IPS-15b (cell line): ENCODE measurements around the gene XIST.

ENCODE experiments used
- H3K27me3 ChIP-seq: one replicate; pipeline ENCODE4 v1.6.1; 2013; ENCODE audit warnings: low read length; ENCODE audit not compliant: control insufficient read depth, insufficient read depth
- H3K36me3 ChIP-seq: one replicate; pipeline ENCODE4 v1.6.1; 2013; ENCODE audit warnings: low read length; ENCODE audit not compliant: control insufficient read depth, insufficient read depth
- H3K4me1 ChIP-seq: one replicate; pipeline ENCODE4 v1.6.1; 2013; ENCODE audit warnings: mild to moderate bottlenecking, low read length; ENCODE audit not compliant: control insufficient read depth, insufficient read depth
- H3K4me3 ChIP-seq: one replicate; pipeline ENCODE4 v1.5.1; 2013; ENCODE audit warnings: low read depth, low read length
- H3K9ac ChIP-seq: one replicate; pipeline ENCODE4 v1.6.1; 2013; ENCODE audit warnings: low read depth, mild to moderate bottlenecking, low read length
- H3K9me3 ChIP-seq: one replicate; pipeline ENCODE4 v1.6.1; 2013; ENCODE audit warnings: mild to moderate bottlenecking, low read length; ENCODE audit not compliant: control insufficient read depth, insufficient read depth

The XIST gene

GRCh38 chrX:73836956-73837477 lies 15.5 kb downstream of the XIST start:
- no peaks in the 10 kb centered on the region for H3K4me1 ChIP-seq
- H3K27me3 ChIP-seq, result no peaks in the 10 kb centered on the region
- H3K9ac ChIP-seq, result no peak overlapping the region
- no peak overlapping the region for H3K4me3 ChIP-seq
- H3K9me3 ChIP-seq, result no peaks in the 10 kb centered on the region
- no peaks in the 10 kb centered on the region for H3K36me3 ChIP-seq

GRCh38 chrX:73834219-73834618 lies 18.3 kb downstream of the XIST start:
- H3K36me3 ChIP-seq, result no peaks in the 10 kb centered on the region
- no peaks in the 10 kb centered on the region for H3K27me3 ChIP-seq

GRCh38 chrX:73832319-73832718 lies 20.2 kb downstream of the XIST start:
- no peak overlapping the region for H3K9ac ChIP-seq
- no peak overlapping the region for H3K4me3 ChIP-seq
- H3K36me3 ChIP-seq, result no peaks in the 10 kb centered on the region
- H3K4me1 ChIP-seq, result no peaks in the 10 kb centered on the region
- no peaks in the 10 kb centered on the region for H3K9me3 ChIP-seq
- no peaks in the 10 kb centered on the region for H3K27me3 ChIP-seq

More at GRCh38 chrX:73834219-73834618, 18.3 kb downstream of the XIST start:
- no peaks in the 10 kb centered on the region for H3K4me1 ChIP-seq
- H3K9me3 ChIP-seq, result no peaks in the 10 kb centered on the region
- H3K4me3 ChIP-seq, result no peak overlapping the region
- no peak overlapping the region for H3K9ac ChIP-seq

- no peak overlapping the region for H3K4me3 ChIP-seq
- no peaks in the 10 kb centered on the region for H3K27me3 ChIP-seq
Observed at GRCh38 chrX:73831500-73831899, 21.0 kb downstream of the XIST start.

GRCh38 chrX:73830489-73831414 lies 21.8 kb downstream of the XIST start:
- Histone ChIP-seq H3K9ac (no peak overlapping the region), H3K27me3 (no peaks in the 10 kb centered on the region), H3K9me3 (no peaks in the 10 kb centered on the region), H3K4me1 (no peaks in the 10 kb centered on the region), H3K36me3 (no peaks in the 10 kb centered on the region), H3K4me3 (no peak overlapping the region)

More at GRCh38 chrX:73831500-73831899, 21.0 kb downstream of the XIST start:
- Histone ChIP-seq H3K9ac (no peak overlapping the region), H3K36me3 (no peaks in the 10 kb centered on the region), H3K9me3 (no peaks in the 10 kb centered on the region), H3K4me1 (no peaks in the 10 kb centered on the region)

- Histone ChIP-seq H3K4me3 (no peak overlapping the region), H3K27me3 (no peaks in the 10 kb centered on the region), H3K9ac (no peak overlapping the region), H3K4me1 (no peaks in the 10 kb centered on the region), H3K9me3 (no peaks in the 10 kb centered on the region), H3K36me3 (no peaks in the 10 kb centered on the region)
Observed at GRCh38 chrX:73829890-73830466, 22.5 kb downstream of the XIST start.

- H3K4me1 ChIP-seq, result no peaks in the 10 kb centered on the region
- H3K36me3 ChIP-seq, result no peaks in the 10 kb centered on the region
- no peaks in the 10 kb centered on the region for H3K27me3 ChIP-seq
- H3K4me3 ChIP-seq, result no peak overlapping the region
- H3K9ac ChIP-seq, result no peak overlapping the region
- H3K9me3 ChIP-seq, result no peaks in the 10 kb centered on the region
Observed at GRCh38 chrX:73828080-73828720, 24.3 kb downstream of the XIST start.

- Histone ChIP-seq H3K27me3 (no peaks in the 10 kb centered on the region), H3K9me3 (no peaks in the 10 kb centered on the region), H3K4me1 (no peaks in the 10 kb centered on the region), H3K9ac (no peak overlapping the region), H3K36me3 (no peaks in the 10 kb centered on the region), H3K4me3 (no peak overlapping the region)
Observed at GRCh38 chrX:73827406-73827805, 25.1 kb downstream of the XIST start.

GRCh38 chrX:73826996-73827395 lies 25.5 kb downstream of the XIST start:
- Histone ChIP-seq H3K36me3 (no peaks in the 10 kb centered on the region), H3K4me1 (no peaks in the 10 kb centered on the region), H3K27me3 (no peaks in the 10 kb centered on the region), H3K4me3 (no peak overlapping the region), H3K9ac (no peak overlapping the region), H3K9me3 (no peaks in the 10 kb centered on the region)

GRCh38 chrX:73825569-73825968 lies 26.9 kb downstream of the XIST start:
- H3K9me3 ChIP-seq, result no peaks in the 10 kb centered on the region
- H3K9ac ChIP-seq, result no peak overlapping the region
- no peaks in the 10 kb centered on the region for H3K4me1 ChIP-seq
- no peak overlapping the region for H3K4me3 ChIP-seq
- no peaks in the 10 kb centered on the region for H3K36me3 ChIP-seq
- no peaks in the 10 kb centered on the region for H3K27me3 ChIP-seq

- Histone ChIP-seq H3K27me3 (no peaks in the 10 kb centered on the region), H3K4me3 (no peak overlapping the region), H3K4me1 (no peaks in the 10 kb centered on the region), H3K9me3 (no peaks in the 10 kb centered on the region), H3K36me3 (no peaks in the 10 kb centered on the region), H3K9ac (no peak overlapping the region)
Observed at GRCh38 chrX:73823473-73824004, 29.0 kb downstream of the XIST start.
